Right lobe of liver (tissue), 6 donors: ENCODE measurements around the gene MYL10. TPM values are rescaled to one million over a fixed set of nuclear protein-coding genes. Genes with fewer than 3 reads are reported as not detected.
"Not testable (repeated sequence)": the region's sequence is repeated elsewhere in the genome, so short reads cannot be mapped to it uniquely, and the experiment has no call there.

Source experiments
- ATAC-seq, 4 donors: fragments of 200-7000 bp; cut with Tn5 transposase; one replicate each; pipeline ENCODE4 v1.9.1; 2020; ENCODE audit warnings: mild to moderate bottlenecking in 4 of 4, moderate library complexity in 4 of 4
- DNase-seq, 3 donors: peaks; one replicate each; pipeline ENCODE4 v3.0.0-alpha.2; 2020
- H3K27ac ChIP-seq, 3 donors: fragments of 200-600 bp; one replicate each; pipeline ENCODE4 v1.8.0; 2022
- H3K27me3 ChIP-seq, 2 donors: fragments of 200-600 bp; one replicate each; pipeline ENCODE4 v1.8.0; 2022
- H3K36me3 ChIP-seq, 4 donors: fragments of 200-600 bp; sonication (generic) in 1 of 4; one replicate each; pipeline versions ENCODE4 v1.5.1 to v1.8.0; 2017 to 2022; ENCODE audit warnings: control low read depth in 1 of 4
- H3K4me1 ChIP-seq, 4 donors: fragments of 200-600 bp; sonication (generic) in 1 of 4; one replicate each; pipeline versions ENCODE4 v1.5.1 to v1.8.0; 2017 to 2022; ENCODE audit warnings: control low read depth in 1 of 4
- H3K4me3 ChIP-seq, 3 donors: fragments of 200-600 bp; one replicate each; pipeline ENCODE4 v1.8.0; 2022
- H3K9me3 ChIP-seq, 4 donors: fragments of 200-600 bp; sonication (generic) in 1 of 4; one replicate each; pipeline versions ENCODE4 v1.5.1 to v1.8.0; 2017 to 2022; ENCODE audit warnings: control low read depth in 1 of 4
- CTCF ChIP-seq, 4 donors: fragments of 200-600 bp in 3 of 4; fragments of 450-650 bp in 1 of 4; IDR thresholded peaks; one replicate each; pipeline versions ENCODE4 v1.5.1 to v1.8.0; 2016 to 2022; ENCODE audit warnings: antibody characterized with exemption in 4 of 4, mild to moderate bottlenecking in 2 of 4
- POLR2A ChIP-seq: fragments of 450-650 bp; IDR thresholded peaks from one replicate; pipeline ENCODE4 v1.6.1; 2017; ENCODE audit warnings: antibody characterized with exemption, mild to moderate bottlenecking
- WGBS: methylation state at CpG from one replicate; pipeline ENCODE4 v1.1.6; 2018; ENCODE audit warnings: low coverage, low lambda C conversion rate; ENCODE audit not compliant: insufficient coverage; ENCODE audit errors: missing lambda C conversion rate; 5-methylcytosine and 5-hydroxymethylcytosine counted together
- intact Hi-C, 2 donors: fragments of 100-400 bp; cut with DNase I; formaldehyde crosslinking; loops; one replicate each; pipeline versions ENCODE4 v1.11.2 to v1.14.1; 2022
- total RNA-seq, 6 experiments: library from RNA; depleted of rRNA in 2 of 6; stranded (reverse); fragments of >200 nt in 2 of 6; fragmentation: NEBNext Ultra II Directional in 3 of 6; extraction: Animal tissue kit (Norgen Biotek cat#: 25700) in 3 of 6; gene quantifications; one replicate each; pipeline versions ENCODE4 v1.1.0 to v1.2.4, GENCODE V29; 2016 to 2023
- donor health status: DM: no; HTN: yes; CAD: no.
- donor health status: DM: no; HTN: no; CAD: no.
- donor health status: DM: no; HTN: no; CAD: no.
- donor health status: DM: no; HTN: yes; CAD: no.
- donor health status: DM: no; HTN: yes; CAD: no.

Gene MYL10
- total RNA-seq, 6 experiments from 2014 or later, result not detected

- Histone ChIP-seq H3K27ac (no peak overlapping the region), H3K27me3 (no peaks in the 10 kb centered on the region), H3K36me3 (no peaks in the 10 kb centered on the region), H3K4me3 (no peak overlapping the region), H3K9me3 (no peaks in the 10 kb centered on the region), H3K4me1 (no peaks in the 10 kb centered on the region)
- WGBS, result 71% methylated on average over 5 of the region's 5 CpGs
- no peak for DNase-seq
- TF ChIP-seq CTCF (IDR thresholded peaks at IDR 0.05) (no peak), POLR2A (no peak)
- intact Hi-C loops, result no loop called here
- no peak for ATAC-seq
Observed at GRCh38 chr7:101657171-101657570, 28.1 kb upstream of the MYL10 start.

- WGBS, result 30% methylated on average over 2 of the region's 4 CpGs
- TF ChIP-seq CTCF (IDR thresholded peaks at IDR 0.05) (no peak), POLR2A (no peak)
Observed at GRCh38 chr7:101651112-101651511, 22.0 kb upstream of the MYL10 start.

GRCh38 chr7:101650579-101651081, 21.5 kb upstream of the MYL10 start:
- no peak overlapping the region for H3K4me3 ChIP-seq
- TF ChIP-seq CTCF (IDR thresholded peaks at IDR 0.05) (no peak), POLR2A (no peak)
- DNase-seq (no peak), ATAC-seq (no peak)
- intact Hi-C loops, result no loop called here
- H3K27me3 ChIP-seq, result no peaks in the 10 kb centered on the region
- no peaks in the 10 kb centered on the region for H3K9me3 ChIP-seq
- 39% methylated on average over 5 of the region's 8 CpGs for WGBS
- no peak overlapping the region for H3K27ac ChIP-seq
- H3K36me3 ChIP-seq, result no peaks in the 10 kb centered on the region
- no peaks in the 10 kb centered on the region for H3K4me1 ChIP-seq

More at GRCh38 chr7:101651112-101651511, 22.0 kb upstream of the MYL10 start:
- Histone ChIP-seq H3K27me3 (no peaks in the 10 kb centered on the region), H3K4me1 (no peaks in the 10 kb centered on the region), H3K27ac (no peak overlapping the region), H3K36me3 (no peaks in the 10 kb centered on the region), H3K4me3 (no peak overlapping the region), H3K9me3 (no peaks in the 10 kb centered on the region)
- intact Hi-C loops, result no loop called here
- DNase-seq, result no peak
- ATAC-seq, result no peak

GRCh38 chr7:101647876-101648275, 18.8 kb upstream of the MYL10 start:
- H3K27ac ChIP-seq, intact Hi-C loops, H3K36me3 ChIP-seq, DNase-seq, H3K4me3 ChIP-seq, ATAC-seq, H3K9me3 ChIP-seq, H3K27me3 ChIP-seq, H3K4me1 ChIP-seq: not testable (repeated sequence)
- 79% methylated on average over 10 of the region's 12 CpGs for WGBS

GRCh38 chr7:101645951-101646350, 16.9 kb upstream of the MYL10 start:
- Histone ChIP-seq H3K27me3 (no peaks in the 10 kb centered on the region), H3K4me1 (no peaks in the 10 kb centered on the region), H3K9me3 (no peaks in the 10 kb centered on the region), H3K4me3 (no peak overlapping the region), H3K27ac (no peak overlapping the region), H3K36me3 (no peaks in the 10 kb centered on the region)
- intact Hi-C loops, result no loop called here
- DNase-seq (no peak), ATAC-seq (no peak)
- TF ChIP-seq POLR2A (no peak), CTCF (IDR thresholded peaks at IDR 0.05) (no peak)
- WGBS, result 83% methylated on average over 8 of the region's 13 CpGs
